Testis (tissue), 3 donors: ENCODE data around the gene PRR23E. TPM values are rescaled to one million over a fixed set of nuclear protein-coding genes. Genes with fewer than 3 reads are reported as not detected.

Experiments used
- DNase-seq: peaks from one replicate; pipeline ENCODE4 v3.0.0-alpha.2; 2019
- H3K27ac ChIP-seq, 2 donors: fragments of 200-600 bp; sonication (generic); one replicate each; pipeline ENCODE4 v1.5.1; 2019
- H3K27me3 ChIP-seq: fragments of 200-600 bp; sonication (generic); one replicate; pipeline ENCODE4 v1.5.1; 2019
- H3K36me3 ChIP-seq: fragments of 200-600 bp; sonication (generic); one replicate; pipeline ENCODE4 v1.5.1; 2017; ENCODE audit warnings: low read depth; ENCODE audit errors: missing control alignments
- H3K4me1 ChIP-seq: fragments of 200-600 bp; sonication (generic); one replicate; pipeline ENCODE4 v1.5.1; 2019
- H3K4me3 ChIP-seq, 2 donors: fragments of 200-600 bp; sonication (generic); one replicate each; pipeline ENCODE4 v1.5.1; 2017 to 2019
- H3K9me3 ChIP-seq: fragments of 200-600 bp; sonication (generic); one replicate; pipeline ENCODE4 v1.5.1; 2017
- POLR2A ChIP-seq: fragments of 450-650 bp; IDR thresholded peaks from one replicate; pipeline ENCODE4 v1.6.1; 2017; ENCODE audit warnings: antibody characterized with exemption, mild to moderate bottlenecking, moderate library complexity
- WGBS, 2 donors: methylation state at CpG; one replicate each; pipeline ENCODE4 v1.1.5; 2018; 5-methylcytosine and 5-hydroxymethylcytosine counted together
- intact Hi-C: fragments of 100-400 bp; cut with DNase I; formaldehyde crosslinking; loops from one replicate; pipeline ENCODE4 v1.15.1; 2023; ENCODE audit warnings: low total_unique reads
- polyA plus RNA-seq: library from polyadenylated mRNA; stranded (reverse); fragments of 350-450 nt; fragmentation: Illumina TruSeq; extraction: RNeasy Lipid Tissue Mini Kit (QIAGEN cat#74804); gene quantifications from one replicate; pipeline ENCODE4 v1.2.3, GENCODE V29; 2014; ENCODE audit warnings: low read depth, low replicate concordance; ENCODE audit not compliant: insufficient read depth
- total RNA-seq, 2 donors: library from RNA; depleted of rRNA; stranded (reverse); fragments of >200 nt; gene quantifications; one replicate each; pipeline ENCODE4 v1.2.3, GENCODE V29; 2016
- TF ChIP-seq, protein P1 (sequence below), 3 experiments: fragments of 450-650 bp in 2 of 3; fragments of 200-600 bp in 1 of 3; sonication (generic) in 1 of 3; IDR thresholded peaks; one replicate each; pipeline ENCODE4 v1.5.1; 2016 to 2019; ENCODE audit warnings: antibody characterized with exemption in 3 of 3, mild to moderate bottlenecking in 2 of 3, moderate library complexity in 1 of 3

Gene PRR23E
- total and polyA plus RNA-seq, 3 donors from 2014 or later, result 0.87 to 1.5 (median 1.0) TPM

GRCh38 chr3:127180859-127181258 lies 12.1 kb upstream of the PRR23E start:
- no peak overlapping the region for H3K27ac ChIP-seq
- DNase-seq, result no peak
- TF ChIP-seq POLR2A, result no peak
- TF ChIP-seq, protein P1, sequence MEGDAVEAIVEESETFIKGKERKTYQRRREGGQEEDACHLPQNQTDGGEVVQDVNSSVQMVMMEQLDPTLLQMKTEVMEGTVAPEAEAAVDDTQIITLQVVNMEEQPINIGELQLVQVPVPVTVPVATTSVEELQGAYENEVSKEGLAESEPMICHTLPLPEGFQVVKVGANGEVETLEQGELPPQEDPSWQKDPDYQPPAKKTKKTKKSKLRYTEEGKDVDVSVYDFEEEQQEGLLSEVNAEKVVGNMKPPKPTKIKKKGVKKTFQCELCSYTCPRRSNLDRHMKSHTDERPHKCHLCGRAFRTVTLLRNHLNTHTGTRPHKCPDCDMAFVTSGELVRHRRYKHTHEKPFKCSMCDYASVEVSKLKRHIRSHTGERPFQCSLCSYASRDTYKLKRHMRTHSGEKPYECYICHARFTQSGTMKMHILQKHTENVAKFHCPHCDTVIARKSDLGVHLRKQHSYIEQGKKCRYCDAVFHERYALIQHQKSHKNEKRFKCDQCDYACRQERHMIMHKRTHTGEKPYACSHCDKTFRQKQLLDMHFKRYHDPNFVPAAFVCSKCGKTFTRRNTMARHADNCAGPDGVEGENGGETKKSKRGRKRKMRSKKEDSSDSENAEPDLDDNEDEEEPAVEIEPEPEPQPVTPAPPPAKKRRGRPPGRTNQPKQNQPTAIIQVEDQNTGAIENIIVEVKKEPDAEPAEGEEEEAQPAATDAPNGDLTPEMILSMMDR (IDR thresholded peaks at IDR 0.05), result no peak

DNA sequence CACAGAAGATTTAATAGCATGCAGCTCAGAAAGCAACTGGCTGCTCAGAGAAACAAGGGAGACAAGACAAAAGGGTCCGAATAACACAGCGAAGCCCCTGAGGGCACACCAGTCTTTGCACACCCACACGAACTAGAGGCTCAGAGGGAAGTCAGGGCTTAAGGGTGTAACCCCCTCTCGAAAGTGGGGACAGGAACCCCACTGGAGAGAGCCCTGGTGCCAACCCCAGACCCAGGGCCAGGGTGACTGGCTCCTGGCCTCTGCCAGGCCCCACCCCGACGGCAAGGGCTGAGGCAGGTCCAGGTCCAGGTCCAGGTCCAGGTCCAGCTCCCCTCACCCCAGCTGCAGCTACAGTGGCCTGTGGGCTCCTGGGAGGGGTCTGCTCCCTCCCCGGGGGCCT lies 10.5 kb upstream of the PRR23E start:
- Histone ChIP-seq H3K36me3 (no peaks in the 10 kb centered on the region), H3K27me3 (no peaks in the 10 kb centered on the region), H3K9me3 (no peaks in the 10 kb centered on the region), H3K4me3 (no peak overlapping the region), H3K4me1 (no peaks in the 10 kb centered on the region), H3K27ac (no peak overlapping the region)
- DNase-seq, result no peak
- WGBS, 2 donors, result 85 to 86% methylated on average over 6 to 7 of the region's 7 CpGs
- intact Hi-C loops, result no loop called here
- TF ChIP-seq, protein P1 (IDR thresholded peaks at IDR 0.05), result no peak
- no peak for TF ChIP-seq POLR2A

More at GRCh38 chr3:127180859-127181258, 12.1 kb upstream of the PRR23E start:
- intact Hi-C loops, result no loop called here
- Histone ChIP-seq H3K27me3 (no peaks in the 10 kb centered on the region), H3K9me3 (no peaks in the 10 kb centered on the region), H3K36me3 (no peaks in the 10 kb centered on the region), H3K4me1 (no peaks in the 10 kb centered on the region), H3K4me3 (no peak overlapping the region)
- WGBS, 2 donors, result 80 to 88% methylated on average over 6 of the region's 6 CpGs

- no peak for DNase-seq
- no peak overlapping the region for H3K4me3 ChIP-seq
- no peak overlapping the region for H3K27ac ChIP-seq
- no peaks in the 10 kb centered on the region for H3K9me3 ChIP-seq
- WGBS, 2 donors, result 76 to 82% methylated on average over 6 to 8 of the region's 8 CpGs
- no peaks in the 10 kb centered on the region for H3K27me3 ChIP-seq
- H3K36me3 ChIP-seq, result no peaks in the 10 kb centered on the region
- H3K4me1 ChIP-seq, result no peaks in the 10 kb centered on the region
- TF ChIP-seq, protein P1 (IDR thresholded peaks at IDR 0.05), result no peak
- TF ChIP-seq POLR2A, result no peak
- intact Hi-C loops, result no loop called here
Observed at GRCh38 chr3:127182848-127183714, 9.8 kb upstream of the PRR23E start.

- H3K4me3 ChIP-seq, result no peak overlapping the region
- WGBS, 2 donors, result 75 to 87% methylated on average over 20 to 23 of the region's 23 CpGs
- no peak for DNase-seq
- no peaks in the 10 kb centered on the region for H3K4me1 ChIP-seq
- TF ChIP-seq POLR2A, result no peak
- TF ChIP-seq, protein P1 (IDR thresholded peaks at IDR 0.05), result no peak
- no peaks in the 10 kb centered on the region for H3K27me3 ChIP-seq
- intact Hi-C loops, result no loop called here
- H3K9me3 ChIP-seq, result no peaks in the 10 kb centered on the region
- H3K36me3 ChIP-seq, result no peaks in the 10 kb centered on the region
- no peak overlapping the region for H3K27ac ChIP-seq
Observed at GRCh38 chr3:127183931-127184869, 8.7 kb upstream of the PRR23E start.
